ENCODE measurements around the gene CNTNAP2.

GRCh38 chr7:147896121-147896520 lies 1779.5 kb downstream of the CNTNAP2 start:
- TF ChIP-seq POLR2A (IDR thresholded peaks at IDR 0.05; ENCODE audit: low read length): no peak
- TF ChIP-seq GATA1 (IDR thresholded peaks at IDR 0.05; ENCODE audit: low read depth, low read length): no peak
